Measurements from ENCODE around the gene CHRNB1.

DNA sequence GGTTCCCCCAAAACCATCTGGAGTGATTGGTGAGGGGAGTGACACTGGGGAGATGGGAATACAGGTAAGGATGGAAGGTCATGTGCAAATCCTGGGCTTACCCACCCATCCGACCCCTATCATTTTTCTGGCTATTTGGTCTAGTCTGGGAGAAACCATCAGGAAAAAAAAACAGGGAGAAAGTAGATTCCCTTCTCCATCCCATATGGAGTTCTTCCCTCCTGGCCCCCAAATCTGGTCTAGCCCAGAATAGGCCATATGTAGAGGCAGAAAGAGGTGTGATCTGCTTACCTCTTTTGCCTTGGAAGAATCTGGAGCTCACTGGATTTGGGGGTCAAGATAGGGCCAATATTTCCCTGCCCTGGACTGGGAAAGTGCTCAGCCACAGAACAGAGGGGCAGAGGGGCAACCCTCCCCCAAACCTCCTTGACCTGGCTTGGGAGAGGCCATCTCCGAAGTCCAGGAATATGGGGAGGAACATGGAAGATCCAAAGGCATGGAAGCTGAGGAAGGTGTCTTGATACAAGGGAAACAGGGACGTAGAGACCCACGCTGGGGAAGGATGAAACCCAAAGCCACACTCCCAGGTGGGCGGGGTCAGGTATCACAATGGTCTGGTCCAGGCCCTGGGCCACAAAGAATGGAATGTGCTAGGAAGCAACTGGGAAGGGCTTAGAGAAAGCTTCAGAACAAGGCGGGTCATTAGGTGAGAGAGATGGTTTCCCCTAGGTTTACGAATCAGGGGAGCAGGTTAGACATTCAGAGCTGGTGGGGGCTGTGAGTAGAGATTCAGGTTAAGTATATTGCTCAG lies 16.2 kb downstream of the CHRNB1 start:
- TF ChIP-seq, protein P1, sequence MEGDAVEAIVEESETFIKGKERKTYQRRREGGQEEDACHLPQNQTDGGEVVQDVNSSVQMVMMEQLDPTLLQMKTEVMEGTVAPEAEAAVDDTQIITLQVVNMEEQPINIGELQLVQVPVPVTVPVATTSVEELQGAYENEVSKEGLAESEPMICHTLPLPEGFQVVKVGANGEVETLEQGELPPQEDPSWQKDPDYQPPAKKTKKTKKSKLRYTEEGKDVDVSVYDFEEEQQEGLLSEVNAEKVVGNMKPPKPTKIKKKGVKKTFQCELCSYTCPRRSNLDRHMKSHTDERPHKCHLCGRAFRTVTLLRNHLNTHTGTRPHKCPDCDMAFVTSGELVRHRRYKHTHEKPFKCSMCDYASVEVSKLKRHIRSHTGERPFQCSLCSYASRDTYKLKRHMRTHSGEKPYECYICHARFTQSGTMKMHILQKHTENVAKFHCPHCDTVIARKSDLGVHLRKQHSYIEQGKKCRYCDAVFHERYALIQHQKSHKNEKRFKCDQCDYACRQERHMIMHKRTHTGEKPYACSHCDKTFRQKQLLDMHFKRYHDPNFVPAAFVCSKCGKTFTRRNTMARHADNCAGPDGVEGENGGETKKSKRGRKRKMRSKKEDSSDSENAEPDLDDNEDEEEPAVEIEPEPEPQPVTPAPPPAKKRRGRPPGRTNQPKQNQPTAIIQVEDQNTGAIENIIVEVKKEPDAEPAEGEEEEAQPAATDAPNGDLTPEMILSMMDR (conservative IDR thresholded peaks at IDR 0.05; ENCODE audit: low read length), result no peak
- no peak for TF ChIP-seq EZH2phosphoT487 (IDR thresholded peaks at IDR 0.05; ENCODE audit: borderline replicate concordance, low read depth, low read length)

All from OCI-LY7 (cell line).